ENCODE measurements around the gene XPA.

XPA gene

DNA sequence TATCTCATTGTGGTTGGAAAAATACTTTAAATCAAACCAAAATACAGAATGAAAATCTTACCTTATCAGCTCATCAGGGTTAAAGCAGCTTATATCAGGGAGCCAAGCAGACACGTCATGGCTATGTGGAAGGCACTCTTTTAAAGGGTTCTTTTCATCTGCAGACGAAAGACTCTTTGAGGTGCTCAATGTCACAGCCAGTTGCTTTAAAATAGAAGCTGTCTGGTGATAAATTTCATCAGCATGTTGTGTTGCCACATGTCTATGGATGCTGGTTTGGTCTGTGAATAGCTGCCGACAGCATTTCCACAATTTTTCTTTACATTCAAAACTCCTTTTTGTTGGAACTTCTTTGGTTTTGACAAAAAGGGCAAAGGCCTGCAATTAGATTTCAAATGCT lies 71.5 kb downstream of the XPA start:
- Histone ChIP-seq H3K9ac (ENCODE audit: low read length in 5 of 5) (no peak overlapping the region), H3K27me3 (ENCODE audit: control insufficient read depth in 5 of 5, insufficient read depth in 4 of 5, low read length in 5 of 5) (no peaks in the 10 kb centered on the region), H3K4me3 (ENCODE audit: low read depth in 1 of 5, low read length in 5 of 5) (no peak overlapping the region), H3K27ac (ENCODE audit: low read depth, low read length) (no peak overlapping the region), H3K9me3 (ENCODE audit: control insufficient read depth in 5 of 5, low read length in 5 of 5) (no peaks in the 10 kb centered on the region), H3K4me1 (ENCODE audit: control insufficient read depth in 5 of 5, insufficient read depth in 5 of 5, low read length in 5 of 5) (peaks cover 0 to 10% (median 6%) of the 10 kb centered on the region in 5 donors), H3K36me3 (ENCODE audit: control insufficient read depth in 5 of 5, insufficient read depth in 5 of 5, low read length in 5 of 5) (peaks cover 14 to 24% (median 19%) of the 10 kb centered on the region in 5 donors)
